Endothelial cell (in vitro differentiated cells): ENCODE results near the gene NPLOC4. TPM values are rescaled to one million over a fixed set of nuclear protein-coding genes. Genes with fewer than 3 reads are reported as not detected.

Experiments used
- DNase-seq: peaks from one replicate; pipeline ENCODE4 v3.0.0; 2021; ENCODE audit warnings: low spot score
- H3K27ac Mint-ChIP-seq: one replicate; pipeline ENCODE4 v1.8.0; 2021; ENCODE audit warnings: mixed read lengths, inconsistent platforms; ENCODE audit not compliant: unreplicated experiment
- H3K27me3 Mint-ChIP-seq: one replicate; pipeline ENCODE4 v1.8.0; 2021; ENCODE audit warnings: mild to moderate bottlenecking, moderate library complexity, mixed read lengths, inconsistent platforms; ENCODE audit not compliant: unreplicated experiment
- H3K36me3 Mint-ChIP-seq: one replicate; pipeline ENCODE4 v1.8.0; 2021; ENCODE audit warnings: mild to moderate bottlenecking, low read depth, mixed read lengths, inconsistent platforms; ENCODE audit not compliant: unreplicated experiment
- H3K4me1 Mint-ChIP-seq: one replicate; pipeline ENCODE4 v1.8.0; 2021; ENCODE audit warnings: mild to moderate bottlenecking, mixed read lengths, inconsistent platforms; ENCODE audit not compliant: unreplicated experiment
- H3K4me3 Mint-ChIP-seq: one replicate; pipeline ENCODE4 v1.8.0; 2021; ENCODE audit warnings: mild to moderate bottlenecking, mixed read lengths, inconsistent platforms; ENCODE audit not compliant: unreplicated experiment
- H3K9me3 Mint-ChIP-seq: one replicate; pipeline ENCODE4 v1.8.0; 2021; ENCODE audit warnings: mixed read lengths, inconsistent platforms; ENCODE audit not compliant: unreplicated experiment
- total RNA-seq: library from RNA; stranded (reverse); fragmentation: NEBNext Ultra II Directional; extraction: Animal tissue kit (Norgen Biotek cat#: 25700); gene quantifications from one replicate; pipeline ENCODE4 v1.2.1, GENCODE V29; 2021; ENCODE audit not compliant: unreplicated experiment
- TF ChIP-seq, protein P1 (sequence below): fragments of 200-600 bp; sonication (generic); IDR thresholded peaks from one replicate; pipeline ENCODE4 v1.5.0; 2021; ENCODE audit warnings: antibody characterized with exemption; ENCODE audit not compliant: unreplicated experiment

NPLOC4 gene
- total RNA-seq, 1 donor from 2014 or later = 133 TPM

GRCh38 chr17:81578038-81578441, 58.9 kb downstream of the NPLOC4 start:
- peaks cover 4% of the 10 kb centered on the region for H3K4me1 Mint-ChIP-seq
- H3K4me3 Mint-ChIP-seq = peak overlapping the region; percentile 4
- no peaks in the 10 kb centered on the region for H3K9me3 Mint-ChIP-seq
- DNase-seq = no peak
- peaks cover 8% of the 10 kb centered on the region for H3K27me3 Mint-ChIP-seq
- TF ChIP-seq, protein P1, sequence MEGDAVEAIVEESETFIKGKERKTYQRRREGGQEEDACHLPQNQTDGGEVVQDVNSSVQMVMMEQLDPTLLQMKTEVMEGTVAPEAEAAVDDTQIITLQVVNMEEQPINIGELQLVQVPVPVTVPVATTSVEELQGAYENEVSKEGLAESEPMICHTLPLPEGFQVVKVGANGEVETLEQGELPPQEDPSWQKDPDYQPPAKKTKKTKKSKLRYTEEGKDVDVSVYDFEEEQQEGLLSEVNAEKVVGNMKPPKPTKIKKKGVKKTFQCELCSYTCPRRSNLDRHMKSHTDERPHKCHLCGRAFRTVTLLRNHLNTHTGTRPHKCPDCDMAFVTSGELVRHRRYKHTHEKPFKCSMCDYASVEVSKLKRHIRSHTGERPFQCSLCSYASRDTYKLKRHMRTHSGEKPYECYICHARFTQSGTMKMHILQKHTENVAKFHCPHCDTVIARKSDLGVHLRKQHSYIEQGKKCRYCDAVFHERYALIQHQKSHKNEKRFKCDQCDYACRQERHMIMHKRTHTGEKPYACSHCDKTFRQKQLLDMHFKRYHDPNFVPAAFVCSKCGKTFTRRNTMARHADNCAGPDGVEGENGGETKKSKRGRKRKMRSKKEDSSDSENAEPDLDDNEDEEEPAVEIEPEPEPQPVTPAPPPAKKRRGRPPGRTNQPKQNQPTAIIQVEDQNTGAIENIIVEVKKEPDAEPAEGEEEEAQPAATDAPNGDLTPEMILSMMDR = no peak
- H3K27ac Mint-ChIP-seq = peak overlapping the region; percentile 55
- H3K36me3 Mint-ChIP-seq = peaks cover 57% of the 10 kb centered on the region

GRCh38 chr17:81577278-81578000, 59.5 kb downstream of the NPLOC4 start:
- H3K4me3 Mint-ChIP-seq = peak overlapping the region; percentile 4
- no peaks in the 10 kb centered on the region for H3K9me3 Mint-ChIP-seq
- H3K27me3 Mint-ChIP-seq = peaks cover 8% of the 10 kb centered on the region
- peaks cover 4% of the 10 kb centered on the region for H3K4me1 Mint-ChIP-seq
- TF ChIP-seq, protein P1 = no peak
- peaks cover 60% of the 10 kb centered on the region for H3K36me3 Mint-ChIP-seq
- H3K27ac Mint-ChIP-seq = peak overlapping the region; percentile 55
- DNase-seq = no peak

GRCh38 chr17:81576621-81577277, 60.2 kb downstream of the NPLOC4 start:
- no peaks in the 10 kb centered on the region for H3K9me3 Mint-ChIP-seq
- no peak overlapping the region for H3K4me3 Mint-ChIP-seq
- DNase-seq = no peak
- no peak overlapping the region for H3K27ac Mint-ChIP-seq
- TF ChIP-seq, protein P1 = no peak
- peaks cover 4% of the 10 kb centered on the region for H3K4me1 Mint-ChIP-seq
- peaks cover 8% of the 10 kb centered on the region for H3K27me3 Mint-ChIP-seq
- peaks cover 58% of the 10 kb centered on the region for H3K36me3 Mint-ChIP-seq

DNA sequence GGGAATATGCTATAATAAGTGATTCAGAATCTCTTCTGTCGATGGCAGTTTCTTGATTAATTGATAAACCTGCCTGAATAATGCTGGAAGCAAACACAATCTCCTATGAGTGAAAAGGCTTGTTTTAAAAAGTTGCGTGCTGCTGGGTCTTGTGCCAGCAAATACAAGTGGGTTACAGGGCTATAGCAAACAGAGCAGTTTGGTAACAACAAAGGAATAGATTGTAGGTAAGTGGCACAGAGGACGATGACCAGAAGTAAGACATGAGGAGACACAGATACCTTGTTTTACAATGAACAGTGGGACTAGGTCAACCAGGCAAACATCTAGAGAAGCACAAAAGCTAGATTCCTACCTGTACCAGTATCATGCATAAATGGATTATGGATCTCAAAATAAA, 61.1 kb downstream of the NPLOC4 start:
- no peak for DNase-seq
- no peaks in the 10 kb centered on the region for H3K9me3 Mint-ChIP-seq

More for the DNA sequence above, 61.1 kb downstream of the NPLOC4 start:
- TF ChIP-seq, protein P1 = no peak
- peaks cover 4% of the 10 kb centered on the region for H3K4me1 Mint-ChIP-seq
- H3K36me3 Mint-ChIP-seq = peaks cover 59% of the 10 kb centered on the region
- peaks cover 8% of the 10 kb centered on the region for H3K27me3 Mint-ChIP-seq
- no peak overlapping the region for H3K27ac Mint-ChIP-seq
- peak overlapping the region; percentile 22 for H3K4me3 Mint-ChIP-seq
